K562 (cell line): Measurements from ENCODE around the gene HES6. TPM values are rescaled to one million over a fixed set of nuclear protein-coding genes. Genes with fewer than 3 reads are reported as not detected.

Experiments
- ATAC-seq: fragments of 200-7000 bp; cut with Tn5 transposase; 3 replicates; pipeline ENCODE4 v1.9.1; 2020; ENCODE audit warnings: moderate library complexity
- BruUV-seq: library from RNA; stranded (reverse); fragments of 400-500 nt; replicated peaks from 2 replicates; lab custom pipeline; 2021; lab: Mats Ljungman, UMichigan
- CTCF ChIA-PET: fragments of 300-600 bp; formaldehyde crosslinking; extraction: SDS; loops from one replicate; lab custom pipeline; 2021; ENCODE audit warnings: low intra/inter-chr PET ratio; lab: Yijun Ruan, JAX
- POLR2A ChIA-PET: fragments of 300-600, 350-650 bp; sonication (Branson Sonifier 250); formaldehyde crosslinking; extraction: SDS; loops from one replicate; lab custom pipeline; 2021; ENCODE audit warnings: antibody characterized with exemption, inconsistent platforms; lab: Yijun Ruan, JAX
- DNase-seq, 4 experiments: peaks; one replicate each; pipeline versions ENCODE4 v3.0.0 to v3.0.0-alpha.2; 2011 to 2018; ENCODE audit warnings: low spot score in 3 of 4, mixed read lengths in 3 of 4; ENCODE audit errors: extremely low read depth in 1 of 4
- FAIRE-seq: peaks from 2 replicates; lab custom pipeline; 2011; peaks lifted over from hg19 to GRCh38; lab: Jason Lieb, UNC
- H2AFZ ChIP-seq: 2 replicates; pipeline ENCODE4 v1.6.0; 2011; ENCODE audit warnings: low read depth, low read length, control low read depth, inconsistent platforms
- H3K27ac ChIP-seq: fragments of 200-600 bp; 3 replicates; pipeline ENCODE4 v1.8.0; 2011; ENCODE audit warnings: low read depth, mild to moderate bottlenecking, control low read depth, inconsistent platforms, low read length, moderate library complexity, mixed read lengths; ENCODE audit errors: extremely low read depth
- H3K27me3 ChIP-seq, 2 experiments: fragments of 300-600 bp in 1 of 2; 2 replicates in 1 of 2; 3 replicates in 1 of 2; pipeline versions ENCODE4 v1.6.0 to v1.8.0; 2011; ENCODE audit warnings: inconsistent platforms in 2 of 2, low read length in 2 of 2, mild to moderate bottlenecking in 1 of 2, mixed read lengths in 1 of 2, moderate library complexity in 1 of 2; ENCODE audit not compliant: control insufficient read depth in 2 of 2, insufficient read depth in 2 of 2
- H3K36me3 ChIP-seq: fragments of 300-600 bp; 3 replicates; pipeline ENCODE4 v1.8.0; 2011; ENCODE audit warnings: mild to moderate bottlenecking, low read length, inconsistent platforms; ENCODE audit not compliant: control insufficient read depth, insufficient read depth
- H3K4me1 ChIP-seq, 2 experiments: fragments of 200-600 bp in 1 of 2; replicated peaks in 1 of 2; 2 replicates in 1 of 2; 3 replicates in 1 of 2; pipeline versions ENCODE4 v1.5.1 to v1.8.0; 2011; ENCODE audit warnings: inconsistent platforms in 2 of 2, low read length in 2 of 2, mild to moderate bottlenecking in 1 of 2, mixed read lengths in 1 of 2, moderate library complexity in 1 of 2; ENCODE audit not compliant: control insufficient read depth in 2 of 2, insufficient read depth in 2 of 2
- H3K4me2 ChIP-seq: 2 replicates; pipeline ENCODE4 v1.6.1; 2011; ENCODE audit warnings: low read length, control low read depth, inconsistent platforms, mixed read lengths; ENCODE audit not compliant: insufficient read depth
- H3K4me3 ChIP-seq: fragments of 200-600 bp; sonication (generic), shearing (Covaris generic); 2 replicates; pipeline ENCODE4 v1.5.1; 2016; ENCODE audit warnings: control low read depth, inconsistent platforms
- H3K79me2 ChIP-seq: fragments of 200-600 bp; 3 replicates; pipeline ENCODE4 v1.8.0; 2011; ENCODE audit warnings: low read length, inconsistent platforms; ENCODE audit not compliant: control insufficient read depth, insufficient read depth
- H3K9ac ChIP-seq, 2 experiments: 2 replicates each; pipeline versions ENCODE4 v1.6.0 to v1.6.1; 2011; ENCODE audit warnings: low read depth in 2 of 2, low read length in 2 of 2, control low read depth in 1 of 2, inconsistent platforms in 1 of 2, mild to moderate bottlenecking in 1 of 2, mixed read lengths in 1 of 2; ENCODE audit not compliant: insufficient read depth in 1 of 2
- H3K9me1 ChIP-seq: one replicate; pipeline ENCODE4 v1.6.0; 2011; ENCODE audit warnings: inconsistent platforms, mild to moderate bottlenecking, low read length, moderate library complexity; ENCODE audit not compliant: control insufficient read depth, insufficient read depth
- H3K9me3 ChIP-seq: replicated peaks from 2 replicates; pipeline ENCODE4 v1.5.1; 2011; ENCODE audit warnings: low read depth, low read length, inconsistent platforms; ENCODE audit not compliant: control insufficient read depth, insufficient read depth
- H4K20me1 ChIP-seq: replicated peaks from 2 replicates; pipeline ENCODE4 v1.6.1; 2011; ENCODE audit warnings: low read length, inconsistent platforms, mixed read lengths; ENCODE audit not compliant: control insufficient read depth, insufficient read depth
- BRD4 ChIP-seq: fragments of 200-600 bp; sonication (generic); IDR thresholded peaks from 2 replicates; pipeline ENCODE4 v1.6.1; 2017; ENCODE audit warnings: inconsistent platforms
- CUX1 ChIP-seq: fragments of 200-800 bp; sonication (Bioruptor generic); IDR thresholded peaks from 2 replicates; pipeline ENCODE4 v1.6.1; 2016; ENCODE audit warnings: missing genetic modification characterization, missing compliant biosample characterization
- HBP1 ChIP-seq: fragments of 450-650 bp; formaldehyde crosslinking; IDR thresholded peaks from 2 replicates; pipeline ENCODE4 v1.4.0; 2022; ENCODE audit warnings: missing genetic modification characterization
- MNT ChIP-seq, 2 experiments: fragments of 450-650 bp; conservative IDR thresholded peaks; 2 replicates each; pipeline ENCODE4 v1.6.1; 2017; ENCODE audit warnings: mild to moderate bottlenecking in 2 of 2, moderate library complexity in 2 of 2
- NR4A1 ChIP-seq, 2 experiments: fragments of 250-450 bp in 1 of 2; fragments of 450-650 bp in 1 of 2; sonication (Bioruptor Pico) in 1 of 2; IDR thresholded peaks; 2 replicates each; pipeline versions ENCODE4 v1.4.0 to v1.6.1; 2016 to 2020; ENCODE audit warnings: mild to moderate bottlenecking in 2 of 2, missing compliant biosample characterization in 1 of 2, missing genetic modification characterization in 1 of 2, moderate library complexity in 1 of 2
- PHB ChIP-seq: fragments of 250-450 bp; sonication (Bioruptor Pico); IDR thresholded peaks from 2 replicates; pipeline ENCODE4 v1.5.0; 2021
- POLR3G ChIP-seq: IDR thresholded peaks from 2 replicates; pipeline ENCODE4 v1.6.1; 2011; ENCODE audit not compliant: insufficient read length, insufficient replicate concordance; ENCODE audit errors: extremely low read depth
- SUPT5H ChIP-seq: fragments of 450-650 bp; IDR thresholded peaks from 2 replicates; pipeline ENCODE4 v1.6.1; 2016
- ZBTB26 ChIP-seq: fragments of 450-650 bp; formaldehyde crosslinking; IDR thresholded peaks from 2 replicates; pipeline ENCODE4 v1.4.0; 2022; ENCODE audit warnings: missing genetic modification characterization
- ZNF253 ChIP-seq: fragments of 250-450 bp; sonication (Bioruptor Pico); conservative IDR thresholded peaks from 2 replicates; pipeline ENCODE4 v1.6.1; 2021; ENCODE audit warnings: mild to moderate bottlenecking
- ZNF280A ChIP-seq: fragments of 450-650 bp; IDR thresholded peaks from 2 replicates; pipeline ENCODE4 v1.6.1; 2018; ENCODE audit warnings: mild to moderate bottlenecking, low read depth; ENCODE audit not compliant: partially characterized antibody
- WGBS: fragments of 100-300 bp; shearing (Covaris generic); methylation state at CpG from one replicate; pipeline ENCODE4 v1.1.6; 2016; ENCODE audit warnings: low coverage, mixed read lengths; ENCODE audit not compliant: insufficient coverage; ENCODE audit errors: missing lambda C conversion rate; 5-methylcytosine and 5-hydroxymethylcytosine counted together
- in situ Hi-C: fragments of 300-500 bp; cut with MboI; formaldehyde crosslinking; loops from 4 replicates; pipeline ENCODE4 v1.15.0; 2018; ENCODE audit warnings: inconsistent platforms, mixed read lengths
- intact Hi-C: fragments of 100-400 bp; cut with micrococcal nuclease; formaldehyde crosslinking; loops from 2 replicates; pipeline ENCODE4 v1.14.2; 2022
- polyA plus RNA-seq, 8 experiments: library from polyadenylated mRNA; depleted of rRNA in 4 of 8; stranded (reverse) in 5 of 8; unstranded in 3 of 8; fragments of >200 nt; fragmentation: Nextera tagmentation in 2 of 8; fragmentation: Illumina TruSeq in 1 of 8; extraction: Ambion mirVana in 2 of 8; extraction: Trizol in 1 of 8; gene quantifications; 2 replicates each; pipeline versions ENCODE4 v1.2.1 to v1.2.3, GENCODE V29; 2011 to 2014; ENCODE audit warnings: inconsistent platforms in 1 of 8, missing spikeins in 1 of 8
- total RNA-seq, 7 experiments: library from RNA; depleted of rRNA in 6 of 7; stranded (reverse); fragments of >200 nt in 6 of 7; fragmentation: Illumina TruSeq in 2 of 7; extraction: Trizol in 2 of 7; gene quantifications; 2 replicates each; pipeline versions ENCODE4 v1.2.1 to v1.2.3, GENCODE V29; 2011 to 2021; ENCODE audit warnings: low replicate concordance in 1 of 7

The HES6 gene
- total and polyA plus RNA-seq, 9 of the 15 experiments (the other 6 are each of a cell fraction or from before 2014, with no cell fraction given) = 6.2 to 133 (median 29.2) TPM

- no peaks in the 10 kb centered on the region for H3K9me3 ChIP-seq
- no peak overlapping the region for H3K9ac ChIP-seq
- H3K4me2 ChIP-seq = no peak overlapping the region
- DNase-seq (no peak), FAIRE-seq (no peak), ATAC-seq (no peak)
- no TSS peak for BruUV-seq
- H3K36me3 ChIP-seq = peaks cover 43% of the 10 kb centered on the region; the same call in 2 of the 3 replicates
- in situ Hi-C loops = loop anchor here (25.0 kb wide), 1 partner anchor 393 kb away; the partner anchor contains the start of gene RAMP1
- no peak overlapping the region for H2AFZ ChIP-seq
- ChIA-PET POLR2A (no interaction called here), CTCF (no interaction called here)
- H3K27me3 ChIP-seq = no peaks in the 10 kb centered on the region
- H3K9me1 ChIP-seq = no peaks in the 10 kb centered on the region
- intact Hi-C loops = no loop called here
- no peak overlapping the region for H3K27ac ChIP-seq
- peaks cover 0 to 5% of the 10 kb centered on the region in 2 experiments; a peak in 2 of 5 replicates for H3K4me1 ChIP-seq
- no peaks in the 10 kb centered on the region for H3K79me2 ChIP-seq
- H4K20me1 ChIP-seq = no peaks in the 10 kb centered on the region
- H3K4me3 ChIP-seq = no peak overlapping the region
- WGBS = 93% methylated on average over 4 of the region's 6 CpGs
- TF ChIP-seq PHB (CRISPR knock-in tag) = no peak
- TF ChIP-seq MNT (conservative IDR thresholded peaks at IDR 0.05) = no peak
- TF ChIP-seq CUX1 = no peak
- TF ChIP-seq ZBTB26 (CRISPR knock-in tag) = no peak
- no peak for TF ChIP-seq HBP1 (CRISPR knock-in tag)
- TF ChIP-seq POLR3G = no peak
- TF ChIP-seq ZNF253 (CRISPR knock-in tag) = no peak
- TF ChIP-seq BRD4 = no peak
- no peak for TF ChIP-seq SUPT5H
- no peak for TF ChIP-seq ZNF280A
- no peak for TF ChIP-seq NR4A1 (CRISPR knock-in tag; IDR thresholded peaks at IDR 0.05)
- no peak for TF ChIP-seq NR4A1 (tag; IDR thresholded peaks at IDR 0.05)
These were observed 15.3 kb upstream of the HES6 start for GRCh38 chr2:238255151-238255551.
